Stomach (tissue), 4 donors: ENCODE measurements around the gene SMYD3.

Source experiments
- EP300 ChIP-seq: sonication (generic); formaldehyde crosslinking; IDR thresholded peaks from one replicate; pipeline ENCODE4 v1.6.1; 2017; ENCODE audit warnings: antibody characterized with exemption
- POLR2A ChIP-seq, 4 donors: fragments of 450-650 bp; IDR thresholded peaks; one replicate each; pipeline ENCODE4 v1.6.1; 2016; ENCODE audit warnings: antibody characterized with exemption in 4 of 4, control low read depth in 2 of 4, mild to moderate bottlenecking in 1 of 4, moderate library complexity in 1 of 4
- POLR2AphosphoS5 ChIP-seq, 3 donors: sonication (generic); formaldehyde crosslinking; IDR thresholded peaks; one replicate each; pipeline ENCODE4 v1.6.1; 2016; ENCODE audit warnings: antibody characterized with exemption in 3 of 3
- TF ChIP-seq, protein P1 (sequence below), 7 experiments: fragments of 450-650 bp in 4 of 7; fragments of 200-600 bp in 3 of 7; sonication (generic) in 3 of 7; IDR thresholded peaks; one replicate each; pipeline ENCODE4 v1.5.1; 2016 to 2019; ENCODE audit warnings: antibody characterized with exemption in 7 of 7, control low read depth in 2 of 7, mild to moderate bottlenecking in 1 of 7

DNA sequence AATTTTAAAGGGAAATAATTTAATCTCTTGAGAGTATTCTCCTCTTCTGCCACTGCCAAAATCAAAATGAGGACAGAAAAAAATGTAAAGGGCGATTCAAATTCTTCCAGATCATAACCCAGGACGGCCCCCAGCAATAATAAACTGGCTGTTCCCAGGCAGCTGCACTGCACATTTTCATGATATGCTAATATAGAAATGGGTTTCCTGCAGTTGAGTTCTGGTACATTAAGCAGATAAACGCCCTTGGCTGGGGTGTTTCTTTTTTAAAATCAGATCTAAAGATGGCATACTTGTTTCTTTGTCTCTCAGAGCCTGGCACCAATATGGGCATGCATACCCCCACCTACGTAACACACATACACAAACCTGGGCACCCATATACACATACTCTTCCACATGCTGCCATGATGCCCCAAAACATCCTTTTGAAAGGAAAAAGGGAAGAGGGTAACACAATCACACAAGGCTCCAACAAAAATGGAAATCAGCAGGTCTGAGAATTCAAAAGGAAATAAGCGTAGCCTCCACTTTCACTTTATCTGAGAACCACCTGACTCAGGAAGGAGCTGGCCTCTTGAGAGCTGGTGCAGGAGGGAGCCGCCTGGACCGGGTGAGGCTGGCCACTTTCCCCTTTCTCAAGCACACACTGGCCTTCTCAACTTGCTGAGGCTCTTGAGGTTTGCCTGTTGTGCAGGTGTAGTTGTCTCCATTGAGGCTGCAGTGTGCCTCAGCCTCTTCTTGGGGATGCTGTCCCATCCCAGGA is 698.9 kb downstream of the SMYD3 start:
- TF ChIP-seq, protein P1, sequence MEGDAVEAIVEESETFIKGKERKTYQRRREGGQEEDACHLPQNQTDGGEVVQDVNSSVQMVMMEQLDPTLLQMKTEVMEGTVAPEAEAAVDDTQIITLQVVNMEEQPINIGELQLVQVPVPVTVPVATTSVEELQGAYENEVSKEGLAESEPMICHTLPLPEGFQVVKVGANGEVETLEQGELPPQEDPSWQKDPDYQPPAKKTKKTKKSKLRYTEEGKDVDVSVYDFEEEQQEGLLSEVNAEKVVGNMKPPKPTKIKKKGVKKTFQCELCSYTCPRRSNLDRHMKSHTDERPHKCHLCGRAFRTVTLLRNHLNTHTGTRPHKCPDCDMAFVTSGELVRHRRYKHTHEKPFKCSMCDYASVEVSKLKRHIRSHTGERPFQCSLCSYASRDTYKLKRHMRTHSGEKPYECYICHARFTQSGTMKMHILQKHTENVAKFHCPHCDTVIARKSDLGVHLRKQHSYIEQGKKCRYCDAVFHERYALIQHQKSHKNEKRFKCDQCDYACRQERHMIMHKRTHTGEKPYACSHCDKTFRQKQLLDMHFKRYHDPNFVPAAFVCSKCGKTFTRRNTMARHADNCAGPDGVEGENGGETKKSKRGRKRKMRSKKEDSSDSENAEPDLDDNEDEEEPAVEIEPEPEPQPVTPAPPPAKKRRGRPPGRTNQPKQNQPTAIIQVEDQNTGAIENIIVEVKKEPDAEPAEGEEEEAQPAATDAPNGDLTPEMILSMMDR (IDR thresholded peaks at IDR 0.05) = no peak
- no peak for TF ChIP-seq POLR2A (IDR thresholded peaks at IDR 0.05)
- TF ChIP-seq POLR2AphosphoS5 (IDR thresholded peaks at IDR 0.05) = no peak
- TF ChIP-seq EP300 = no peak
